IMR-90 (cell line): ENCODE results near the gene SLC9C2.

Experiments
- BHLHE40 ChIP-seq: fragments of 150-350 bp; IDR thresholded peaks from 2 replicates; pipeline ENCODE4 v1.6.1; 2016; ENCODE audit warnings: mild to moderate bottlenecking, low read depth, low read length
- CEBPB ChIP-seq: IDR thresholded peaks from 2 replicates; pipeline ENCODE4 v1.6.1; 2012; ENCODE audit warnings: low read depth, low read length, improper control_type of control experiment
- MAFK ChIP-seq: IDR thresholded peaks from 2 replicates; pipeline ENCODE4 v1.6.1; 2012; ENCODE audit warnings: low read depth, low read length, improper control_type of control experiment
- POLR2A ChIP-seq: IDR thresholded peaks from 2 replicates; pipeline ENCODE4 v1.6.1; 2012; ENCODE audit warnings: mild to moderate bottlenecking, low read depth, low read length
- RAD21 ChIP-seq: IDR thresholded peaks from 2 replicates; pipeline ENCODE4 v1.6.1; 2012; ENCODE audit warnings: low read length, improper control_type of control experiment
- RFX5 ChIP-seq: IDR thresholded peaks from 2 replicates; pipeline ENCODE4 v1.8.0; 2012; ENCODE audit warnings: low read depth, mild to moderate bottlenecking, low read length, moderate library complexity
- SMC3 ChIP-seq: fragments of 150-350 bp; IDR thresholded peaks from 2 replicates; pipeline ENCODE4 v1.6.1; 2016; ENCODE audit warnings: low read depth, mild to moderate bottlenecking, antibody characterized with exemption, low read length, moderate library complexity
- TF ChIP-seq, protein P1 (sequence below): fragments of 150-350 bp; IDR thresholded peaks from 2 replicates; pipeline ENCODE4 v1.6.1; 2017; ENCODE audit warnings: mild to moderate bottlenecking, antibody characterized with exemption, low read length, low read depth
- TF ChIP-seq, protein P2 (sequence below): conservative IDR thresholded peaks from 2 replicates; pipeline ENCODE4 v1.5.1; 2012; ENCODE audit warnings: mild to moderate bottlenecking, low read depth, low read length, improper control_type of control experiment
- TF ChIP-seq, protein P3 (sequence below): fragments of 150-350 bp; IDR thresholded peaks from 2 replicates; pipeline ENCODE4 v1.6.1; 2016; ENCODE audit warnings: low read depth, mild to moderate bottlenecking, low read length, moderate library complexity, borderline replicate concordance

DNA sequence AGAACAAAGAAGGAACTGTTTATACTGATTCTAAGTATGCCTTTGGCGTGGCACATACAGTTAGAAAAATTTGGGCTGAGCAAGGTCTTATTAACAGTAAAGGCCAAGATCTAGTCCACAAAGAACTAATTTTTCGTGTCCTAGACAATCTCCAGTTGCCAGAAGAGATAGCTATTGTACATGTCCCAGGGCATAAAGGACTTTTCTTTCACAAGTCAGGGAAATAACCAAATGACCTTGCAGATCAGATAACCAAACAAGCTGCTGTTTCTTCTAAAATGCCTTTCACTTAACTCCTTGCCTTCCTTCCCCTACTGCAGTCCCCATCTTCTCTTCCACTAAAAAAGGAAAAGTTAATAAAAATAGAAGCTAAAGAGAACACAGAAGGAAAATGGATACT, 36.2 kb upstream of the SLC9C2 start:
- TF ChIP-seq, protein P1, sequence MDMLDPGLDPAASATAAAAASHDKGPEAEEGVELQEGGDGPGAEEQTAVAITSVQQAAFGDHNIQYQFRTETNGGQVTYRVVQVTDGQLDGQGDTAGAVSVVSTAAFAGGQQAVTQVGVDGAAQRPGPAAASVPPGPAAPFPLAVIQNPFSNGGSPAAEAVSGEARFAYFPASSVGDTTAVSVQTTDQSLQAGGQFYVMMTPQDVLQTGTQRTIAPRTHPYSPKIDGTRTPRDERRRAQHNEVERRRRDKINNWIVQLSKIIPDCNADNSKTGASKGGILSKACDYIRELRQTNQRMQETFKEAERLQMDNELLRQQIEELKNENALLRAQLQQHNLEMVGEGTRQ, result no peak
- TF ChIP-seq, protein P2, sequence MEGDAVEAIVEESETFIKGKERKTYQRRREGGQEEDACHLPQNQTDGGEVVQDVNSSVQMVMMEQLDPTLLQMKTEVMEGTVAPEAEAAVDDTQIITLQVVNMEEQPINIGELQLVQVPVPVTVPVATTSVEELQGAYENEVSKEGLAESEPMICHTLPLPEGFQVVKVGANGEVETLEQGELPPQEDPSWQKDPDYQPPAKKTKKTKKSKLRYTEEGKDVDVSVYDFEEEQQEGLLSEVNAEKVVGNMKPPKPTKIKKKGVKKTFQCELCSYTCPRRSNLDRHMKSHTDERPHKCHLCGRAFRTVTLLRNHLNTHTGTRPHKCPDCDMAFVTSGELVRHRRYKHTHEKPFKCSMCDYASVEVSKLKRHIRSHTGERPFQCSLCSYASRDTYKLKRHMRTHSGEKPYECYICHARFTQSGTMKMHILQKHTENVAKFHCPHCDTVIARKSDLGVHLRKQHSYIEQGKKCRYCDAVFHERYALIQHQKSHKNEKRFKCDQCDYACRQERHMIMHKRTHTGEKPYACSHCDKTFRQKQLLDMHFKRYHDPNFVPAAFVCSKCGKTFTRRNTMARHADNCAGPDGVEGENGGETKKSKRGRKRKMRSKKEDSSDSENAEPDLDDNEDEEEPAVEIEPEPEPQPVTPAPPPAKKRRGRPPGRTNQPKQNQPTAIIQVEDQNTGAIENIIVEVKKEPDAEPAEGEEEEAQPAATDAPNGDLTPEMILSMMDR, result no peak
- no peak for TF ChIP-seq BHLHE40
- TF ChIP-seq MAFK, result no peak
- no peak for TF ChIP-seq POLR2A
- TF ChIP-seq, protein P3, sequence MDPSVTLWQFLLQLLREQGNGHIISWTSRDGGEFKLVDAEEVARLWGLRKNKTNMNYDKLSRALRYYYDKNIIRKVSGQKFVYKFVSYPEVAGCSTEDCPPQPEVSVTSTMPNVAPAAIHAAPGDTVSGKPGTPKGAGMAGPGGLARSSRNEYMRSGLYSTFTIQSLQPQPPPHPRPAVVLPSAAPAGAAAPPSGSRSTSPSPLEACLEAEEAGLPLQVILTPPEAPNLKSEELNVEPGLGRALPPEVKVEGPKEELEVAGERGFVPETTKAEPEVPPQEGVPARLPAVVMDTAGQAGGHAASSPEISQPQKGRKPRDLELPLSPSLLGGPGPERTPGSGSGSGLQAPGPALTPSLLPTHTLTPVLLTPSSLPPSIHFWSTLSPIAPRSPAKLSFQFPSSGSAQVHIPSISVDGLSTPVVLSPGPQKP, result no peak
- TF ChIP-seq RFX5, result no peak
- no peak for TF ChIP-seq RAD21
- TF ChIP-seq CEBPB, result no peak
- TF ChIP-seq SMC3, result no peak
